ENCODE results near the gene GNAZ. TPM values are rescaled to one million over a fixed set of nuclear protein-coding genes. Genes with fewer than 3 reads are reported as not detected.
A peak's percentile ranks its signal among the peaks of the same experiment; 100 is the strongest.

Gene GNAZ
- total RNA-seq, 4 donors from 2014 or later = 5.6 to 21.6 (median 12.1) TPM

DNA sequence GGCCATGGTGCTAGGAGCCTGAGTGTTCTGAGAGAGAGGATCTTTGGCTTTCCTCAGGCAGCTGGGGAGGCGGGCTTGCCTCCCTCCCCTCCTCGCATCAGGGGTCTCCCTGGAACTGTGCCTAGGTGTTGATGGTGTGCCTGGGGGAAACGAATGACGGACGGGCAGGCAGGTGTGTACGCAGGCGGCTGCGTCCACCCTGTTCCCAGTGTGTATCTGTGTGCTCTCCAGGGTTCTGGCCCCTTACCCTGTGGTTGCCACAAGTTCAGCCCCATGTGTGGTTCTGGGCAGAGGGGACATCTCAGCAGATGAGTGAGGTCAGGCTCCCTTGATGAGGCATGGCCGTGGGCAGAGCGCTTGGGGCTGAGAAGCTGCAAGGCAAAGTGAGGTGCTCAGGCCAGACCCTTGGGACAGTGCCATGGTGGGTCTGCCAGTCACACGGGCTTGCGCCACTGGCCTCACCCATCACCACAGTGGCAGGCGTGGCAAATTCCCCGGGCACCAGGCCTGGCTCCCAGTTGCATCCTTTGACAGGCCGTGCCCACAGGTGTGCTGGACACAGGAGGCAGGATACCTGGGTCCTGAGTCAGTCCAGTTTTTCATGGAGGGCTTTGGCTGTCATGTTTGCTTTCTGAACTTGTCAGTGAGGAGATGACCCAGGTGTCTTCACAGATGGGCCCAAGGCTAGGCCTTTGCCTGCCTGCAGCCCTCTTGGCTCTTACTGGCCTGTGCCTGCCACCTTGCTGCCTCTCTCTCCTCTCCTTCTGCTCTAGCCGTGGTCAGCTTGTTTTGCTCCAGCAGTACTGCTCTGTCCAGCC is 27.3 kb downstream of the GNAZ start:
- Histone ChIP-seq H3K4me1 (peaks cover 0 to 18% of the 10 kb centered on the region in 2 donors), H3K4me3 (no peak overlapping the region), H3K27me3 (no peaks in the 10 kb centered on the region), H3K9me3 (no peaks in the 10 kb centered on the region), H3K27ac (peak overlapping the region; percentile 74 to 75), H3K36me3 (no peaks in the 10 kb centered on the region)
- TF ChIP-seq POLR2A (IDR thresholded peaks at IDR 0.05) = no peak
- TF ChIP-seq, protein P1, sequence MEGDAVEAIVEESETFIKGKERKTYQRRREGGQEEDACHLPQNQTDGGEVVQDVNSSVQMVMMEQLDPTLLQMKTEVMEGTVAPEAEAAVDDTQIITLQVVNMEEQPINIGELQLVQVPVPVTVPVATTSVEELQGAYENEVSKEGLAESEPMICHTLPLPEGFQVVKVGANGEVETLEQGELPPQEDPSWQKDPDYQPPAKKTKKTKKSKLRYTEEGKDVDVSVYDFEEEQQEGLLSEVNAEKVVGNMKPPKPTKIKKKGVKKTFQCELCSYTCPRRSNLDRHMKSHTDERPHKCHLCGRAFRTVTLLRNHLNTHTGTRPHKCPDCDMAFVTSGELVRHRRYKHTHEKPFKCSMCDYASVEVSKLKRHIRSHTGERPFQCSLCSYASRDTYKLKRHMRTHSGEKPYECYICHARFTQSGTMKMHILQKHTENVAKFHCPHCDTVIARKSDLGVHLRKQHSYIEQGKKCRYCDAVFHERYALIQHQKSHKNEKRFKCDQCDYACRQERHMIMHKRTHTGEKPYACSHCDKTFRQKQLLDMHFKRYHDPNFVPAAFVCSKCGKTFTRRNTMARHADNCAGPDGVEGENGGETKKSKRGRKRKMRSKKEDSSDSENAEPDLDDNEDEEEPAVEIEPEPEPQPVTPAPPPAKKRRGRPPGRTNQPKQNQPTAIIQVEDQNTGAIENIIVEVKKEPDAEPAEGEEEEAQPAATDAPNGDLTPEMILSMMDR (IDR thresholded peaks at IDR 0.05) = no peak
- intact Hi-C loops (cut with DNase I; ENCODE audit: low total_unique reads) = no loop called here
- DNase-seq = no peak

DNA sequence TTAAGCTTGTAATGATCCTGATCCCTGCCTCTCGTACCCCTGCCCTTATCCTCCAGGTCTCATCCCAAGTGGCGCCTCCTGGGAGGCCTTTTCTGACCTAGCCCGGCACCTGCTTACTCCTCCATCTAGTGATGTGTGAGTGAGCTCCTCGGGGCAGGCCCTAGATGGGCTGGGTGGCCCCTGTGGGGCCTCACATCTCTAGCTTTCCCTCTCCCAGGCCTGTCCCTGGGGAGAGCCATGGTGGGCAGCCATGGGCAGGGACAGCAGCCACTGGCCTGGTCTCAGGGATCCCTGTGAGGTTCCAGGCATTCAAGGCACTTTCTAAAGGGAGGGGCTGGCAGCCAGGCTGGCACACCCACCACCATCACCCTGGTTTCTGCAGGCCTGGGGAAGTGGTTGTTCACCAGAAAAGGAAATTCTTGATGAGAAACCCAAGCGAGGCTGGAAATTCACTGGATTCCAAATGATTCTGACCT is 27.9 kb downstream of the GNAZ start:
- Histone ChIP-seq H3K36me3 (no peaks in the 10 kb centered on the region), H3K27ac (peak overlapping the region; percentile 74 to 75), H3K27me3 (no peaks in the 10 kb centered on the region), H3K9me3 (no peaks in the 10 kb centered on the region), H3K4me3 (no peak overlapping the region), H3K4me1 (peaks cover 0 to 18% of the 10 kb centered on the region in 2 donors)
- TF ChIP-seq, protein P1 (IDR thresholded peaks at IDR 0.05) = no peak
- TF ChIP-seq POLR2A (IDR thresholded peaks at IDR 0.05) = no peak
- no peak for DNase-seq
- intact Hi-C loops (cut with DNase I; ENCODE audit: low total_unique reads) = no loop called here

DNA sequence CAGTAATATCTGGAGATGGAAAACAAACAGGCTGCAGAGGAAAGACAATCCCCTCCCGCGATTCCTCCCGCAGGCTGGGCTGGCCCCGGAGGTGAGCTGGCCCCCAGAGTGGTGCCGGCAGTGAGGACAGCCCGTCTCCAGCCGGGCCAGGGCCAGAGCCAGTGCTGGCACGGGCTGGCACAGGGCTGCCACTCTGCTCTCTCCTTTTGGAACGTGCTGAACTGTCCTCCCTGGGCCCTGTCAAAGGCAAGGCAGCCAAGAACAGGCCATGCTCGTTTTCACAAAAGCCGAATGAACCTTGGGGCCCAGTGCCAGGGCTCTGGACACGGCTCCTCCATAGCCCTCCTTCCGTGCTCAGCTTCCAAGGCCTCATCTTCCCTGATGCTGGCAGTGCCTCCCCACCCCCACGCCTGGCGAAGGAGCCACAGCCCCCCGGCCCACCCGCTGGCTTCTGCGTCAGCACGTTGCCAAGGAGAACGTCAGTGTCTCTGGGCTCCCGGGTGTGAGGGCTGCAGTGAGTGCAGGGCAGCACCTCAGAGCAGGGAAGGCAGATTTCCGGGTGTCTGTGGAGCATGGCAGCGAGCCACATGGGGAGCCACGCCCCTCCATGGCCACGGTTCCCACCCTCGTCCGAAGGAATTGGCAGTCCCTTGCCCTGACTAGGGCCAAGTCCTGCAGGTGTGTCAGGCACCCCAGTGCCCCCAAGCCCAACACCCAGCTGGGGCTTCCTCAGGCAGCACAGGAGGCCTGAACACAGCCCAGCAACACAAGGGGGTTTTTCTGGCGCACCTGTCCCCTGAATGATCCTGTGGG is 28.6 kb downstream of the GNAZ start:
- no peaks in the 10 kb centered on the region for H3K9me3 ChIP-seq
- no peak overlapping the region for H3K4me3 ChIP-seq
- peak overlapping the region; percentile 74 to 75 for H3K27ac ChIP-seq
- peaks cover 0 to 18% of the 10 kb centered on the region in 2 donors for H3K4me1 ChIP-seq
- H3K27me3 ChIP-seq = no peaks in the 10 kb centered on the region
- H3K36me3 ChIP-seq = no peaks in the 10 kb centered on the region
- peak; percentile 37 to 57 for DNase-seq
- TF ChIP-seq POLR2A (IDR thresholded peaks at IDR 0.05) = no peak
- TF ChIP-seq, protein P1 (IDR thresholded peaks at IDR 0.05) = no peak
- intact Hi-C loops (cut with DNase I; ENCODE audit: low total_unique reads) = no loop called here

DNA sequence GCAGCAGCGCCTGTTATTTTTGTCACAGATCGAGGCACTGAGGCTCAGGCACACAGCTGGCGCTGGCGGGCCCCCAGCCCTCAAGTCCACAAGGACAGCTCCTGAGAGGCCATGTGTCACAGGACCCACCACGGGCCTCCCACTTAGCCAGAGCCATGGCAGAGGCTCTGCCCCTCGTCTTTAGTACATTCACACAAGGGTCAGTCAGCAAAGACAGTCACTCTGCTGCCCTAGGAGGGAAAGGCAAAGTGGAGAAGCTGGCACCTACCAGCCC is 29.1 kb downstream of the GNAZ start:
- H3K4me1 ChIP-seq = peaks cover 0 to 18% of the 10 kb centered on the region in 2 donors
- no peaks in the 10 kb centered on the region for H3K9me3 ChIP-seq
- no peaks in the 10 kb centered on the region for H3K27me3 ChIP-seq
- TF ChIP-seq, protein P1 (IDR thresholded peaks at IDR 0.05) = no peak
- TF ChIP-seq POLR2A (IDR thresholded peaks at IDR 0.05) = no peak
- DNase-seq = no peak
- peak overlapping the region; percentile 74 to 75 for H3K27ac ChIP-seq
- no peak overlapping the region for H3K4me3 ChIP-seq
- intact Hi-C loops (cut with DNase I; ENCODE audit: low total_unique reads) = no loop called here
- no peaks in the 10 kb centered on the region for H3K36me3 ChIP-seq
